Lung (tissue), 12 donors: ENCODE results near the gene UNC45B. TPM values are rescaled to one million over a fixed set of nuclear protein-coding genes. Genes with fewer than 3 reads are reported as not detected.

Source experiments
- ATAC-seq: fragments of 200-7000 bp; cut with Tn5 transposase; one replicate; pipeline ENCODE4 v1.9.1; 2020; ENCODE audit warnings: moderate number of reproducible peaks; ENCODE audit not compliant: insufficient read depth, low FRiP score
- DNase-seq, 3 donors: peaks; one replicate each; pipeline ENCODE4 v3.0.0-alpha.2; 2013 to 2017
- H3K27ac ChIP-seq, 2 donors: one replicate each; pipeline ENCODE4 v1.5.1; 2013; ENCODE audit warnings: mild to moderate bottlenecking in 2 of 2, moderate library complexity in 2 of 2, control low read depth in 1 of 2, inconsistent platforms in 1 of 2, low read depth in 1 of 2, low read length in 1 of 2
- H3K27me3 ChIP-seq, 3 donors: one replicate each; pipeline ENCODE4 v1.5.1; 2013; ENCODE audit warnings: low read length in 2 of 3; ENCODE audit not compliant: control insufficient read depth in 3 of 3, insufficient read depth in 3 of 3
- H3K36me3 ChIP-seq, 4 donors: one replicate each; pipeline ENCODE4 v1.5.1; 2013; ENCODE audit warnings: low read length in 4 of 4, mild to moderate bottlenecking in 1 of 4, moderate library complexity in 1 of 4; ENCODE audit not compliant: control insufficient read depth in 4 of 4, insufficient read depth in 4 of 4
- H3K4me1 ChIP-seq, 5 donors: one replicate each; pipeline ENCODE4 v1.5.1; 2013; ENCODE audit warnings: low read length in 5 of 5, mild to moderate bottlenecking in 2 of 5, moderate library complexity in 1 of 5; ENCODE audit not compliant: control insufficient read depth in 5 of 5, insufficient read depth in 5 of 5
- H3K4me3 ChIP-seq: one replicate; pipeline ENCODE4 v1.5.1; 2013; ENCODE audit warnings: mild to moderate bottlenecking, control low read depth, moderate library complexity
- H3K9ac ChIP-seq, 2 donors: one replicate each; pipeline ENCODE4 v1.5.1; 2013; ENCODE audit warnings: low read length in 2 of 2, control low read depth in 1 of 2; ENCODE audit not compliant: insufficient read depth in 1 of 2
- H3K9me3 ChIP-seq, 4 donors: one replicate each; pipeline ENCODE4 v1.5.1; 2013; ENCODE audit warnings: low read length in 3 of 4, mild to moderate bottlenecking in 1 of 4, moderate library complexity in 1 of 4; ENCODE audit not compliant: control insufficient read depth in 4 of 4, insufficient read depth in 3 of 4
- WGBS, 2 donors: extraction: QIAGEN DNeasy Blood & Tissue Kit; methylation state at CpG; one replicate each; pipeline ENCODE4 v1.1.7; 2013; 5-methylcytosine and 5-hydroxymethylcytosine counted together
- polyA plus RNA-seq, 2 donors: library from polyadenylated mRNA; stranded (reverse); fragments of 200-250 nt; gene quantifications; one replicate each; pipeline ENCODE4 v1.2.1, GENCODE V29; 2013
- total RNA-seq, 2 donors: library from RNA; depleted of rRNA in 1 of 2; stranded (reverse); fragments of >200 nt in 1 of 2; gene quantifications; one replicate each; pipeline ENCODE4 v1.2.1, GENCODE V29; 2014 to 2021
- TF ChIP-seq, protein P1 (sequence below): IDR thresholded peaks from 2 replicates; pipeline ENCODE4 v1.5.1; 2012; ENCODE audit warnings: mild to moderate bottlenecking; ENCODE audit errors: control extremely low read depth, extremely low read depth
- donor health status: control.
- donor health status: control.
- donor health status: Bipolar disorder and iron deficiency.
- donor health status: healthy.
- donor health status: DM: yes; HTN: yes; CAD: no.

UNC45B gene
- total and polyA plus RNA-seq, 4 donors: 0.06 to 1.6 (median 0.29) TPM

DNA sequence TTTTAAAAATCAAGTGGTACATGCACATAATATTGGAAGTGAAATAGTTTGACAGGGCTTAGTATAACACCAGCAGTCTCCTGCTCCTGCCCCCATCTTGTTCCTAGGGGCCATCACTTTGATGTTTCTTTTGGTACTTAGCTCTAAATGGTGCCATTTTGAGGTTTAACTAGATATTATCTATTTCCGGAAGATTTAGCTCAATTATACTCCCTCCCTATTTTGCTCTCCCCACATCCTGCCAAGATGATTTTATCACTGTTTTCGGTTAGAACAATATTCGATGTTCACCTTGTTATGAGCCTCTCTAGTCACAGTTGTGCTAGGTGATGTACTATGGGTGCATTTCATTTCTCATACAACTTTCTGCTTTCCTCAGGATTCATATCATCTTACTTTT lies 66.6 kb downstream of the UNC45B start:
- ATAC-seq (no peak), DNase-seq (no peak)
- TF ChIP-seq, protein P1, sequence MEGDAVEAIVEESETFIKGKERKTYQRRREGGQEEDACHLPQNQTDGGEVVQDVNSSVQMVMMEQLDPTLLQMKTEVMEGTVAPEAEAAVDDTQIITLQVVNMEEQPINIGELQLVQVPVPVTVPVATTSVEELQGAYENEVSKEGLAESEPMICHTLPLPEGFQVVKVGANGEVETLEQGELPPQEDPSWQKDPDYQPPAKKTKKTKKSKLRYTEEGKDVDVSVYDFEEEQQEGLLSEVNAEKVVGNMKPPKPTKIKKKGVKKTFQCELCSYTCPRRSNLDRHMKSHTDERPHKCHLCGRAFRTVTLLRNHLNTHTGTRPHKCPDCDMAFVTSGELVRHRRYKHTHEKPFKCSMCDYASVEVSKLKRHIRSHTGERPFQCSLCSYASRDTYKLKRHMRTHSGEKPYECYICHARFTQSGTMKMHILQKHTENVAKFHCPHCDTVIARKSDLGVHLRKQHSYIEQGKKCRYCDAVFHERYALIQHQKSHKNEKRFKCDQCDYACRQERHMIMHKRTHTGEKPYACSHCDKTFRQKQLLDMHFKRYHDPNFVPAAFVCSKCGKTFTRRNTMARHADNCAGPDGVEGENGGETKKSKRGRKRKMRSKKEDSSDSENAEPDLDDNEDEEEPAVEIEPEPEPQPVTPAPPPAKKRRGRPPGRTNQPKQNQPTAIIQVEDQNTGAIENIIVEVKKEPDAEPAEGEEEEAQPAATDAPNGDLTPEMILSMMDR: no peak
- Histone ChIP-seq H3K27ac (no peak overlapping the region), H3K4me3 (no peak overlapping the region), H3K36me3 (no peaks in the 10 kb centered on the region), H3K9me3 (no peaks in the 10 kb centered on the region), H3K4me1 (peaks cover 0 to 2% (median 0%) of the 10 kb centered on the region in 5 donors), H3K27me3 (peaks cover 0 to 15% (median 5%) of the 10 kb centered on the region in 3 donors), H3K9ac (no peak overlapping the region)
- 21 to 35% methylated on average over 3 of the region's 3 CpGs for WGBS, 2 donors

GRCh38 chr17:35214631-35215273 lies 67.1 kb downstream of the UNC45B start:
- no peak for ATAC-seq
- TF ChIP-seq, protein P1: no peak
- peaks cover 0 to 2% (median 0%) of the 10 kb centered on the region in 5 donors for H3K4me1 ChIP-seq
- H3K27me3 ChIP-seq: peaks cover 0 to 16% (median 5%) of the 10 kb centered on the region in 3 donors
- DNase-seq: no peak
- no peak overlapping the region for H3K4me3 ChIP-seq
- H3K27ac ChIP-seq: peak overlapping the region in 1 of 2 donors; percentile 64
- H3K9me3 ChIP-seq: no peaks in the 10 kb centered on the region
- H3K36me3 ChIP-seq: no peaks in the 10 kb centered on the region
- WGBS, 2 donors: 51% methylated on average over 5 of the region's 5 CpGs
- H3K9ac ChIP-seq: no peak overlapping the region

- Histone ChIP-seq H3K9me3 (no peaks in the 10 kb centered on the region), H3K4me1 (peaks cover 0 to 2% (median 0%) of the 10 kb centered on the region in 5 donors), H3K4me3 (no peak overlapping the region), H3K36me3 (no peaks in the 10 kb centered on the region), H3K27me3 (peaks cover 0 to 14% (median 8%) of the 10 kb centered on the region in 3 donors), H3K27ac (no peak overlapping the region), H3K9ac (no peak overlapping the region)
- ATAC-seq (no peak), DNase-seq (no peak)
- TF ChIP-seq, protein P1: no peak
- 76 to 88% methylated on average over 5 of the region's 5 CpGs for WGBS, 2 donors
Measured at GRCh38 chr17:35217107-35217506, 69.5 kb downstream of the UNC45B start.
